Measurements from ENCODE around the gene WBP1. TPM values are rescaled to one million over a fixed set of nuclear protein-coding genes. Genes with fewer than 3 reads are reported as not detected.

Gene WBP1
- total RNA-seq, 1 donor from 2014 or later: 96.1 TPM

GRCh38 chr2:74424139-74424992, 33.9 kb upstream of the WBP1 start:
- H3K9me3 Mint-ChIP-seq (ENCODE audit: unreplicated experiment): no peaks in the 10 kb centered on the region
- H3K4me1 Mint-ChIP-seq (ENCODE audit: unreplicated experiment): peaks cover 8% of the 10 kb centered on the region
- H3K27me3 Mint-ChIP-seq (ENCODE audit: unreplicated experiment): peaks cover 2% of the 10 kb centered on the region
- TF ChIP-seq CTCF (IDR thresholded peaks at IDR 0.05): no peak
- no peak overlapping the region for H3K27ac Mint-ChIP-seq (ENCODE audit: unreplicated experiment)
- peaks cover 15% of the 10 kb centered on the region for H3K36me3 Mint-ChIP-seq (ENCODE audit: unreplicated experiment)
- H3K4me3 Mint-ChIP-seq (ENCODE audit: unreplicated experiment): no peak overlapping the region
- no peak for DNase-seq (ENCODE audit: extremely low spot score, unreplicated experiment)

- no peak for DNase-seq (ENCODE audit: extremely low spot score, unreplicated experiment)
- Mint-ChIP-seq H3K27ac (ENCODE audit: unreplicated experiment) (no peak overlapping the region), H3K36me3 (ENCODE audit: unreplicated experiment) (peaks cover 19% of the 10 kb centered on the region), H3K9me3 (ENCODE audit: unreplicated experiment) (no peaks in the 10 kb centered on the region), H3K4me1 (ENCODE audit: unreplicated experiment) (peaks cover 8% of the 10 kb centered on the region), H3K4me3 (ENCODE audit: unreplicated experiment) (no peak overlapping the region), H3K27me3 (ENCODE audit: unreplicated experiment) (peaks cover 2% of the 10 kb centered on the region)
- no peak for TF ChIP-seq CTCF (IDR thresholded peaks at IDR 0.05)
These were observed 33.2 kb upstream of the WBP1 start for GRCh38 chr2:74424995-74425406.

- H3K4me1 Mint-ChIP-seq (ENCODE audit: unreplicated experiment): peaks cover 8% of the 10 kb centered on the region
- no peak overlapping the region for H3K27ac Mint-ChIP-seq (ENCODE audit: unreplicated experiment)
- DNase-seq (ENCODE audit: extremely low spot score, unreplicated experiment): no peak
- H3K27me3 Mint-ChIP-seq (ENCODE audit: unreplicated experiment): no peaks in the 10 kb centered on the region
- H3K9me3 Mint-ChIP-seq (ENCODE audit: unreplicated experiment): no peaks in the 10 kb centered on the region
- H3K4me3 Mint-ChIP-seq (ENCODE audit: unreplicated experiment): no peak overlapping the region
- TF ChIP-seq CTCF (IDR thresholded peaks at IDR 0.05): no peak
- H3K36me3 Mint-ChIP-seq (ENCODE audit: unreplicated experiment): peaks cover 22% of the 10 kb centered on the region
These were observed 32.7 kb upstream of the WBP1 start for GRCh38 chr2:74425523-74425922.

GRCh38 chr2:74426181-74426758, 32.0 kb upstream of the WBP1 start:
- no peak for DNase-seq (ENCODE audit: extremely low spot score, unreplicated experiment)
- Mint-ChIP-seq H3K4me3 (ENCODE audit: unreplicated experiment) (no peak overlapping the region), H3K4me1 (ENCODE audit: unreplicated experiment) (peaks cover 4% of the 10 kb centered on the region), H3K27ac (ENCODE audit: unreplicated experiment) (no peak overlapping the region), H3K9me3 (ENCODE audit: unreplicated experiment) (no peaks in the 10 kb centered on the region), H3K27me3 (ENCODE audit: unreplicated experiment) (no peaks in the 10 kb centered on the region), H3K36me3 (ENCODE audit: unreplicated experiment) (peaks cover 22% of the 10 kb centered on the region)
- TF ChIP-seq CTCF (IDR thresholded peaks at IDR 0.05): no peak

GRCh38 chr2:74427551-74427950, 30.7 kb upstream of the WBP1 start:
- TF ChIP-seq CTCF (IDR thresholded peaks at IDR 0.05): no peak
- no peaks in the 10 kb centered on the region for H3K9me3 Mint-ChIP-seq (ENCODE audit: unreplicated experiment)
- peaks cover 29% of the 10 kb centered on the region for H3K36me3 Mint-ChIP-seq (ENCODE audit: unreplicated experiment)
- H3K4me3 Mint-ChIP-seq (ENCODE audit: unreplicated experiment): no peak overlapping the region
- no peak overlapping the region for H3K27ac Mint-ChIP-seq (ENCODE audit: unreplicated experiment)
- H3K27me3 Mint-ChIP-seq (ENCODE audit: unreplicated experiment): no peaks in the 10 kb centered on the region
- no peak for DNase-seq (ENCODE audit: extremely low spot score, unreplicated experiment)
- H3K4me1 Mint-ChIP-seq (ENCODE audit: unreplicated experiment): no peaks in the 10 kb centered on the region
